HG03469 (cell line): ENCODE results near the gene IDI1.
"Not testable (repeated sequence)": the region's sequence is repeated elsewhere in the genome, so short reads cannot be mapped to it uniquely, and the experiment has no call there.

Experiments used
- ATAC-seq: cut with Tn5 transposase; IDR thresholded peaks from one replicate; pipeline ENCODE4 v1.9.1; 2021; ENCODE audit warnings: mild to moderate bottlenecking, moderate library complexity, moderate number of reproducible peaks; ENCODE audit not compliant: unreplicated experiment

The IDI1 gene

GRCh38 chr10:1048732-1049424 lies at the start of gene IDI1:
TSS of gene IDI1 (minus strand) at chr10:1049119. CDS start at chr10:1049003, 116 bp downstream.
- peak; percentile 70 for ATAC-seq

DNA sequence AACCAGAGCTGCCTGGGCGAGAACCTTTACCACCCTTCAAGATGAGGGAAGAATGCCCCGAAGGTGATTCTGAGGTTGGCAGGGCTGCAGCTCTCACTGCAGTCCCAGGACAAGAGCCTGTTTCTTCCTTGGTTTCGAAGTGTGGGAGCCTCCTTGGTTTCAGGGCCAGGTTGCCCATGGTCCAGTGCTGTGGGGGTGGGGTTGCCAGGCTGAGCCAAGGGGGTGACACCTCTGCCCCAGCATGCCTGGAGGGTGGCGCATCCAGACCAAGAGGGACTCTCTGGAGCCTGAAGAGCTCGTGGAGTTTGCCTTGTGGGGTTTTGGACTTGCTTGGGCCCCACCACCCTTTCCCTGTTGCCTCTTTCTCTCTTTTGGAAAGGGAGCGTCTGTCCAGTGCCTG lies 48.5 kb upstream of the IDI1 start:
- ATAC-seq = no peak

- ATAC-seq = no peak
Observed at GRCh38 chr10:1096287-1096889, 47.5 kb upstream of the IDI1 start.

DNA sequence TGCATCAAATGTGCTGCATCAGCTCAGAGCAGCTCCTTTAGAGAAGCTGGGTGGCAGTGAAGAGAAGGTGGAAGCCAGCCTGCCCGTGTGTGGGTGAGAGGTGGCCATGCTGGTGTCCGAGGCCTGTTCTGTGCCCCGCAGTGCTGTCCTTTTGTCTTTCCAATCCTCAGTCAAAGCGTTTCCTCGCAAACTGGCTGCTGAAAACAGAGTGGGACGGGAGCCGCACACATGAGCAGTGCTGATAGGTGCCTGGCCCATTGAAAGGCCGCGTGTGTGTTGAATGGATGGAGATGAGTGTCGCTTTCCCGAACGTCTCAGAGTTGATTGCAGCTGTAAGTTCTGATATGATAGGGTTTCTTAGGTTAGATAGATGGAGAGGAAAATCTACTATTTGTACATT lies 46.6 kb upstream of the IDI1 start:
- no peak for ATAC-seq

GRCh38 chr10:1094112-1095057 lies 45.5 kb upstream of the IDI1 start:
- ATAC-seq = peak; percentile 74

DNA sequence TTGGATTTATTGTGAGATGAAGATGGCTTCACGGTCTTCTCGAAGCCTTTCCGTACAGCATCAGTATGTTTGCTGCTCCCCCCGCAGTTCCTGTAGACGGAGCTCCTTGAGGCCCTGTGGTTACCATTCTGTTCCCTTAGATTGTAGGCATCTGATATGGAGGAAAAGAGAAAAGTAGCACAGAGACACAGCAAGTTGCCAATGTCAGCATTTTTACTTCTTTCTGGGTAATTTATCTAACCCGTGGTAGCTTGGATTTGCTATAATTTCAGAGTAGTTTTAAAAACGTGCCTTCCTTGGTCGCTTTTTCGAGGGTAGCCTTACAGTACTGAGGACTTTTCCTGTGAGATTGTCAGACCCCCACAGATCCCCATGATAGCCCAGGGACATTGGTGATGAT lies 44.8 kb upstream of the IDI1 start:
- ATAC-seq = no peak

DNA sequence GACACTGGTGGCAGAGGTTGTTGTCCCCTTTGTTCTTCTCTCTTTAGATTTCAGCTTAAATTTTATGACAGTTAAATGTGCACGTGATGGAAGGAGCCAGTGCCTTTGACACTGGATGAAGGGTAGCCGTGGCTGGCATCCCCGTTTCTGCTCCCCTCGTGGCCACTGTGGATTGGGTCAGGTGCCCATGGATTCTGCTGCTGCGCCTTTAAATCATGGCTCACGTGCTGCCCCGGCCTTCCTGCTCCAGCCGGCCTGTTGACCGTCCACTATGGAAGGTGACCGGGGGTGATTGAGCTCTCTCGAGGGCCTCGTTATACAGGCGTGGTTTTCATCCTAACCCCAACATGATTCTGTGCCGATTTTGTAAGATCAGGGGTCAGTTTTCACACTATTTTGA lies 41.8 kb upstream of the IDI1 start:
- no peak for ATAC-seq

DNA sequence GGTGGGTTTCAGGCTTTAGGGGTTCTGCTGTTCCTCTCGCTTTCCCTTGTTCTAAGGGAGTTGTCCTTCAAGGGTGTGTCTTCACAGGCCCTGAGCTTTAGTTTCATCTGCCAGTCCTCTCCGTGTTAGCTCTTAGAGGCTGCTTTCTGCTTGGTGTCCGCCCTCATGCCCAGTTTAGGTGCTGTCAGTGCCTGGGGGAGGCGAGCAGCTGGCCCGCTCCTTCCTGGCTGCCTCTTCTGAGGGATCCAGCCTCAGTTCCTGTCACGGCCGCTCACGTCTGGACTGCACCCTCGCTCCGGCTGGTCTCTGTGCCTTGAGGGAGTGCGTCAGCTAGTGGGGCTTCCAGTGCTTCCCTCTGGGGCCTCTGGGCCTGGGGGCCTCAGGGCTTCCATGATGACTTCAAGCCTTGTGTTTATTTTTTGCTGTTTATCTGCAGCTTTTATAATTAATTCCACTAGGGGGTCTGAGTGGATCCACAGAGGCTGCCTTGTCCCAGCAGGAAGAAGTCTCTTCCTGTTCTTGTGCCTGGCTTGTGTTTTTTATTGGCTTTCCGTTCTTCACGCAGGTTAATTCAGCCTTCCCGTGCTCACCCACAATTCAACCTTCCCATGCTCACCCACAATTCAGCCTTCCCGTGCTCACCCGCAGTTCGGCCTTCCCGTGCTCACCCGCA lies 40.2 kb upstream of the IDI1 start:
- no peak for ATAC-seq

GRCh38 chr10:1086787-1087186 lies 37.9 kb upstream of the IDI1 start:
- no peak for ATAC-seq

- ATAC-seq = no peak
Observed at GRCh38 chr10:1085258-1085657, 36.3 kb upstream of the IDI1 start.

DNA sequence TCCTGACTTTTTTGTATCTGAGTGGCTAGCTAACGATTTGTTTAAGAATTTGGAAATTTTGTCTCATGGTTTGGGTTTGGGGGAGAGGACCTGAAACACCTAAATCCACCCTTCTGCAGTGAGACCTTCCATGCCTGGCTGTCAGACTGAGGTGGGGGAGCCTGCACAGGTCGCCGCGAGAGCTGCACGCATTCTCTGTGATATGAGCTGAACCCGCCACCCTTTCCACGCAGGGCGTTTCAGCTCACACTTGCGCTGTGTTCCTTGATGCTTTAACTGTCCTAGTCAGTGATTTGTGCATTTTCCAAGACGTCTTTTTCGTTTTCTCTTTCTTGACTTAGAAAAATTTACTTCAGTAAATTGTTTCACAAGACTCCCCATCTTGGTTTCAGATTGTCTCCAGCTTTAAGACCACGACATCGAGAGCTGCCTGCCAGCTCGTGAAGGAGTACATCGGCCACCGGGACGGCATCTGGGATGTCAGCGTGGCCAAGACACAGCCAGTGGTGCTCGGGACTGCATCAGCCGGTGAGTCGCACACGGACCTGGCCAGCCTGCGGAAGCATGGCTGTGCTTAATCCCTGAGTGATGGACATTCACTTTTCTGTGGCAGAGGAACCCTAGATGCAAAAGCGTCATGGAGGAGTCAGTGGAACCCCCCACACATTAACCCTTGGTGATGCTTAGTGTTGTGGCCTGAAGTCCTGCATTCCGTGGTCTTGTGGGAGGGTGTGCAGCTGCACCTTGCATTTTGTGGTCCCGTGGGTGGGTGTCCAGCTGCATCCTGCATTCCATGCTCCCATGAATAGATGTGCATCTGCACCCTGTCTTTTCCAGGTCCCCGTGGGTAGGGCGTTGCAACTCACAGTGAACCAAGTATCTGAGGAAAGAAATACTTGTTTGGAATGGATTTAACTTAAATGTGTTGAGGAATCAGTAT lies 35.4 kb upstream of the IDI1 start:
- no peak for ATAC-seq

DNA sequence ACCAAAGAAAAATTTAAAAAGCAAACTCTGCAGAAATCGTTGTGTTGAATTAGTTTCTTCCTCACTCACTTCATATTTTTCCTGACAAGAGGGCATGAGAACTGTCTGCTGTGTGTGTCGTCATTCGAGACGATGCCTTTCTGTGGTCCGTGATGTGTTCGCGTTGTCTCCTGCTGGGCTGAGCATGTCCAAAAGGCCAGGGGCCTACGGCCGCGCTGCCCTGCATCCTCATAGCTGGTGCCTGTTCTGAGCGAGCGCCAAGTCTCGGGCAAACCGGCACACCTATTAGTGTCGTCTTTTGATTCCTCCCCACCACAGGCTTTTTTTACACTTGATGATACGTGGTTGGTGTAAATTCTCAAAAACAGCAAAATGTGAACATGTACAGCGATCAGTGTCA lies 34.7 kb upstream of the IDI1 start:
- ATAC-seq = no peak

GRCh38 chr10:1078668-1079067 lies 29.7 kb upstream of the IDI1 start:
- no peak for ATAC-seq

GRCh38 chr10:1074748-1075308 lies 25.9 kb upstream of the IDI1 start:
- no peak for ATAC-seq

GRCh38 chr10:1074052-1074747 lies 25.3 kb upstream of the IDI1 start:
- no peak for ATAC-seq

DNA sequence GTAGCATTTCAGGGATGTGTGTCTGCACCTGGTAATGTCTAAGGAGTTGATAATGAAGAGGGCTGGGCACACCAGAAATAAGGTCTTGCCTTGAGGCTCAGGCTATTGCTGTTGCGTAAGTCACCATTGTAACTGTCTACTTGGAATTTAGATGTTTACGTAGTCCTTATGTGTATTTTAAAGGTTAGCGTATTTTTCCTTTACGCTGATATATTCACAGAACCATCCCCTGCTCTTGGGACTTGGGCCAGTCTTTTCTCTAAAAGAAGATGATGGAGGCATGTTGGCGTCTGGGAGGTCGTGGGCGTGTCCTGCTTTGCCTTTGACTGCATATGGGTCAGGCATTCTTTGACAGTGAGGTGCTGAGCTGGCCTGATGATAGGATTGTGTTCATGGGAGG lies 22.0 kb upstream of the IDI1 start:
- no peak for ATAC-seq

DNA sequence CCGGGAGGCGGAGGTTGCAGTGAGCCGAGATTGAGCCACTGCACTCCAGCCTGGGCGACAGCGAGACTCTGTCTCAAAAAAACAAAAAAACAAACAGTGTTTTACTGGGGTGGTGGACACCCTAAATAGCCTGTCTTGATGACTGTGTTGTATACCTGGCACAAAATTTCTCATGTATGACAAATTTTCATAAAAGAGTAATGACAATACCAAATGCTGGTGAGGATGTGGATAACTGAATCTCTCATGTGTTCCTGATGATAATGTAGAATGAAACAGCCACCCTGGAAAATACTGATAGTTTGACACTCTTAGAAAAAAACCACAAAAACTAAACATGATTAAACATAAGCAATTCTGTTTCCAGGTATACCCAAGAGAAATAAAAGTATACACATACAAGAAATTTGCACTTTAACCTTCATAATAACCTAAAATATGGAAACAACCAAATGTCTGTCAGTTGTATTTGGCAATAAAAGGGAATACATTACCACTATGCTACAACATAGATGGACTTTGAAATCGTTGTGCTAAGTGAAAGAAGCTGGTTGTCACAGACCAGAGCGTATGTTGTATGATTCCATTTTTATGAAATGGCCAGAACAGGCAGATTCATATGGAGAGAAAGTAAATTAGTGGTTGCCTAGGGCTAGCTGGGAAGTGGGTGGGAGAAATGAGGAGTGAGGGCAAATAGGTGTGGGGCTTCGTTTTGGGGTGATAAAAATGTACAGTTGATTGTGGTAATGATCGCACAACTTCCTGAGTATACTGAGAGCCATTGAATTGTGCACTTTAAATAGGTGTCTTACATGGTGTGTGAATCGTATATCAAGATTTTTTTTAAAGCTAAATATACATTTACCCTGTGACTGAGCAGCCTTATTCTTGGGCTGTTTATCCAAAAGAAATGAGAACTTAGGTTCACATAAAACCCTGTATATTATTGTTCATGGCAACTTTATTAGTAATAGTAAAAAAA lies 19.8 kb upstream of the IDI1 start:
- no peak for ATAC-seq

- ATAC-seq = not testable (repeated sequence)
Observed at GRCh38 chr10:1066734-1067133, 17.8 kb upstream of the IDI1 start.
